Liver (tissue), 9 donors: ENCODE results near the gene PDLIM5. TPM values are rescaled to one million over a fixed set of nuclear protein-coding genes. Genes with fewer than 3 reads are reported as not detected.

Experiments
- DNase-seq: peaks from one replicate; pipeline ENCODE4 v3.0.0-alpha.2; 2017; ENCODE audit warnings: low spot score
- H3K27ac ChIP-seq, 2 donors: one replicate each; pipeline ENCODE4 v1.7.0; 2013; ENCODE audit warnings: inconsistent platforms in 2 of 2, low read length in 2 of 2, control low read depth in 1 of 2, low read depth in 1 of 2, mild to moderate bottlenecking in 1 of 2
- H3K27me3 ChIP-seq, 4 donors: one replicate each; pipeline versions ENCODE4 v1.6.1 to v1.7.0; 2013; ENCODE audit warnings: low read length in 3 of 4, inconsistent platforms in 1 of 4, mild to moderate bottlenecking in 1 of 4, moderate library complexity in 1 of 4; ENCODE audit not compliant: control insufficient read depth in 4 of 4, insufficient read depth in 4 of 4
- H3K36me3 ChIP-seq, 4 donors: one replicate each; pipeline versions ENCODE4 v1.6.1 to v1.7.0; 2013; ENCODE audit warnings: low read length in 3 of 4, mild to moderate bottlenecking in 3 of 4, low read depth in 1 of 4, moderate library complexity in 1 of 4; ENCODE audit not compliant: control insufficient read depth in 4 of 4, insufficient read depth in 3 of 4
- H3K4me1 ChIP-seq, 4 donors: one replicate each; pipeline versions ENCODE4 v1.6.1 to v1.7.0; 2013; ENCODE audit warnings: low read length in 3 of 4, mild to moderate bottlenecking in 3 of 4, moderate library complexity in 1 of 4; ENCODE audit not compliant: control insufficient read depth in 4 of 4, insufficient read depth in 4 of 4
- H3K4me3 ChIP-seq, 3 donors: one replicate each; pipeline versions ENCODE4 v1.6.1 to v1.7.0; 2013; ENCODE audit warnings: low read length in 3 of 3, control low read depth in 1 of 3, low read depth in 1 of 3, mild to moderate bottlenecking in 1 of 3
- H3K9ac ChIP-seq, 2 donors: one replicate each; pipeline ENCODE4 v1.7.0; 2013; ENCODE audit warnings: low read length in 2 of 2, mild to moderate bottlenecking in 2 of 2, moderate library complexity in 2 of 2, control low read depth in 1 of 2, low read depth in 1 of 2
- H3K9me3 ChIP-seq, 4 donors: one replicate each; pipeline versions ENCODE4 v1.6.1 to v1.7.0; 2013; ENCODE audit warnings: low read length in 3 of 4; ENCODE audit not compliant: control insufficient read depth in 4 of 4
- FOXA1 ChIP-seq: IDR thresholded peaks from 2 replicates; pipeline ENCODE4 v1.6.1; 2016; ENCODE audit warnings: antibody characterized with exemption
- FOXA2 ChIP-seq: IDR thresholded peaks from 2 replicates; pipeline ENCODE4 v1.6.1; 2016; ENCODE audit warnings: antibody characterized with exemption
- GABPA ChIP-seq, 2 donors: IDR thresholded peaks in 1 of 2; conservative IDR thresholded peaks in 1 of 2; 2 replicates each; pipeline ENCODE4 v1.6.1; 2016; ENCODE audit warnings: antibody characterized with exemption in 2 of 2, mild to moderate bottlenecking in 1 of 2, moderate library complexity in 1 of 2
- HNF4A ChIP-seq, 2 donors: conservative IDR thresholded peaks; 2 replicates each; pipeline ENCODE4 v1.6.1; 2016; ENCODE audit warnings: antibody characterized with exemption in 2 of 2, mild to moderate bottlenecking in 2 of 2
- HNF4G ChIP-seq: IDR thresholded peaks from 2 replicates; pipeline ENCODE4 v1.6.1; 2016; ENCODE audit warnings: antibody characterized with exemption
- NR2F2 ChIP-seq: IDR thresholded peaks from 2 replicates; pipeline ENCODE4 v1.6.1; 2016; ENCODE audit warnings: antibody characterized with exemption
- RAD21 ChIP-seq, 2 donors: IDR thresholded peaks; 2 replicates each; pipeline ENCODE4 v1.6.1; 2016; ENCODE audit warnings: antibody characterized with exemption in 2 of 2, mild to moderate bottlenecking in 2 of 2
- REST ChIP-seq: IDR thresholded peaks from 2 replicates; pipeline ENCODE4 v1.6.1; 2016; ENCODE audit warnings: antibody characterized with exemption, mild to moderate bottlenecking
- SP1 ChIP-seq: IDR thresholded peaks from 2 replicates; pipeline ENCODE4 v1.6.1; 2018; ENCODE audit warnings: antibody characterized with exemption, mild to moderate bottlenecking
- TAF1 ChIP-seq: conservative IDR thresholded peaks from 2 replicates; pipeline ENCODE4 v1.6.1; 2016; ENCODE audit warnings: antibody characterized with exemption, mild to moderate bottlenecking
- YY1 ChIP-seq: IDR thresholded peaks from 2 replicates; pipeline ENCODE4 v1.6.1; 2016; ENCODE audit warnings: antibody characterized with exemption, mild to moderate bottlenecking
- ZBTB33 ChIP-seq: IDR thresholded peaks from 2 replicates; pipeline ENCODE4 v1.6.1; 2016; ENCODE audit warnings: antibody characterized with exemption
- WGBS: extraction: QIAGEN DNeasy Blood & Tissue Kit; methylation state at CpG from one replicate; pipeline ENCODE4 v1.1.7; 2013; 5-methylcytosine and 5-hydroxymethylcytosine counted together
- polyA plus RNA-seq, 2 donors: library from polyadenylated mRNA; stranded (reverse) in 1 of 2; unstranded in 1 of 2; fragments of 200-250 nt in 1 of 2; fragments of >200 nt in 1 of 2; fragmentation: Nextera tagmentation in 1 of 2; extraction: Ambion mirVana in 1 of 2; gene quantifications; one replicate each; pipeline versions ENCODE4 v1.2.1 to v1.2.3, GENCODE V29; 2013 to 2015
- total RNA-seq, 2 donors: library from RNA; depleted of rRNA; stranded (reverse); fragments of >200 nt; gene quantifications; one replicate each; pipeline ENCODE4 v1.2.3, GENCODE V29; 2014
- TF ChIP-seq, protein P1 (sequence below): IDR thresholded peaks from 2 replicates; pipeline ENCODE4 v1.6.1; 2016; ENCODE audit warnings: antibody characterized with exemption
- TF ChIP-seq, protein P2 (sequence below): fragments of 150-350 bp; IDR thresholded peaks from 2 replicates; pipeline ENCODE4 v1.5.1; 2017; ENCODE audit warnings: improper control_type of control experiment, low read depth, low read length; ENCODE audit not compliant: missing input control
- TF ChIP-seq, protein P3 (sequence below): IDR thresholded peaks from 2 replicates; pipeline ENCODE4 v1.6.1; 2016; ENCODE audit warnings: antibody characterized with exemption
- donor health status: healthy.
- donor health status: healthy.
- donor health status: healthy.
- donor health status: healthy.
- donor health status: healthy.

PDLIM5 gene
- total and polyA plus RNA-seq, 4 donors: 19.1 to 114 (median 67.8) TPM

DNA sequence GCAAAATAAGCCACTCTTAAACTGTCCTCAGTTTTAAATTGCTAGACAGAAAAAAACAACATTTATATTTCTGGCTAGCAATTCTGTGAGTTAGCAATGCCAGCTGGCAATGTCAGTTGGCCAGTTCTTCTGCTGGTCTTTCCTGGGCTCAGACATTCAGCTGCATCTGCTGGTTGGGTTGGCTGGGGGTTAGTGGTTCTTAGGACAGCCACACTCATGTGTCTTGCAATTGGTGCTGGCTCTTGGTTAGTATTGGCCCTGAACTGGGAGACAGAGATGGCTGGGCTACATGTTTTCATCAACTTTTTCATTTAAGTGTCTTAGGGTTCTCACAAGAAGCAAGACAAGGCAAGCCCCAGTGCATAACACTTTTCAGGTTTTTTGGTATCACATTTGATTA is 48.0 kb upstream of the PDLIM5 start:
- H3K4me1 ChIP-seq: peaks cover 0 to 10% (median 3%) of the 10 kb centered on the region in 4 donors
- DNase-seq: no peak
- H3K9me3 ChIP-seq: peaks cover 0 to 2% (median 0%) of the 10 kb centered on the region in 4 donors
- H3K4me3 ChIP-seq: no peak overlapping the region
- no peak overlapping the region for H3K27ac ChIP-seq
- no peaks in the 10 kb centered on the region for H3K27me3 ChIP-seq
- no peaks in the 10 kb centered on the region for H3K36me3 ChIP-seq
- TF ChIP-seq, protein P1, sequence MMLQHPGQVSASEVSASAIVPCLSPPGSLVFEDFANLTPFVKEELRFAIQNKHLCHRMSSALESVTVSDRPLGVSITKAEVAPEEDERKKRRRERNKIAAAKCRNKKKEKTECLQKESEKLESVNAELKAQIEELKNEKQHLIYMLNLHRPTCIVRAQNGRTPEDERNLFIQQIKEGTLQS: no peak
- H3K9ac ChIP-seq: no peak overlapping the region

GRCh38 chr4:94406668-94407437 is 44.9 kb upstream of the PDLIM5 start:
- TF ChIP-seq HNF4A (conservative IDR thresholded peaks at IDR 0.05): peak; percentile 6 to 22
- no peak for TF ChIP-seq NR2F2
- TF ChIP-seq RAD21 (IDR thresholded peaks at IDR 0.05): peak; percentile 97 to 99
- TF ChIP-seq, protein P2, sequence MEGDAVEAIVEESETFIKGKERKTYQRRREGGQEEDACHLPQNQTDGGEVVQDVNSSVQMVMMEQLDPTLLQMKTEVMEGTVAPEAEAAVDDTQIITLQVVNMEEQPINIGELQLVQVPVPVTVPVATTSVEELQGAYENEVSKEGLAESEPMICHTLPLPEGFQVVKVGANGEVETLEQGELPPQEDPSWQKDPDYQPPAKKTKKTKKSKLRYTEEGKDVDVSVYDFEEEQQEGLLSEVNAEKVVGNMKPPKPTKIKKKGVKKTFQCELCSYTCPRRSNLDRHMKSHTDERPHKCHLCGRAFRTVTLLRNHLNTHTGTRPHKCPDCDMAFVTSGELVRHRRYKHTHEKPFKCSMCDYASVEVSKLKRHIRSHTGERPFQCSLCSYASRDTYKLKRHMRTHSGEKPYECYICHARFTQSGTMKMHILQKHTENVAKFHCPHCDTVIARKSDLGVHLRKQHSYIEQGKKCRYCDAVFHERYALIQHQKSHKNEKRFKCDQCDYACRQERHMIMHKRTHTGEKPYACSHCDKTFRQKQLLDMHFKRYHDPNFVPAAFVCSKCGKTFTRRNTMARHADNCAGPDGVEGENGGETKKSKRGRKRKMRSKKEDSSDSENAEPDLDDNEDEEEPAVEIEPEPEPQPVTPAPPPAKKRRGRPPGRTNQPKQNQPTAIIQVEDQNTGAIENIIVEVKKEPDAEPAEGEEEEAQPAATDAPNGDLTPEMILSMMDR: peak; percentile 86
- no peak for TF ChIP-seq SP1
- no peak for TF ChIP-seq GABPA (IDR thresholded peaks at IDR 0.05 in 1 of 2, conservative IDR thresholded peaks at IDR 0.05 in 1 of 2)
- no peak for TF ChIP-seq FOXA1
- TF ChIP-seq REST: no peak
- no peak for TF ChIP-seq FOXA2
- TF ChIP-seq, protein P3, sequence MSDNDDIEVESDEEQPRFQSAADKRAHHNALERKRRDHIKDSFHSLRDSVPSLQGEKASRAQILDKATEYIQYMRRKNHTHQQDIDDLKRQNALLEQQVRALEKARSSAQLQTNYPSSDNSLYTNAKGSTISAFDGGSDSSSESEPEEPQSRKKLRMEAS: no peak
- TF ChIP-seq YY1: no peak
- no peak for TF ChIP-seq ZBTB33
- no peak for TF ChIP-seq HNF4G
- no peak for TF ChIP-seq TAF1
- WGBS: 13% methylated on average over 10 of the region's 10 CpGs
- peak overlapping the region; percentile 28 to 71 for H3K9ac ChIP-seq
- H3K27ac ChIP-seq: no peak overlapping the region
- no peaks in the 10 kb centered on the region for H3K36me3 ChIP-seq
- peak overlapping the region in 1 of 3 donors; percentile 19 for H3K4me3 ChIP-seq
- DNase-seq: peak; percentile 48
- H3K27me3 ChIP-seq: no peaks in the 10 kb centered on the region
- H3K4me1 ChIP-seq: peaks cover 0 to 14% (median 8%) of the 10 kb centered on the region in 4 donors
- H3K9me3 ChIP-seq: peaks cover 0 to 2% (median 0%) of the 10 kb centered on the region in 4 donors
